OCI-M1 (cell line): Measurements from ENCODE around the gene ZCCHC24.

Source experiments
- DNase-seq: peaks from one replicate; lab custom pipeline; 2025; lab: John Stamatoyannopoulos, UW

ZCCHC24 gene

GRCh38 chr10:79410315-79411094 lies 34.9 kb downstream of the ZCCHC24 start:
- DNase-seq, result no peak

- no peak for DNase-seq
Measured at GRCh38 chr10:79409726-79410085, 35.7 kb downstream of the ZCCHC24 start.

- no peak for DNase-seq
Measured at GRCh38 chr10:79409038-79409725, 36.2 kb downstream of the ZCCHC24 start.

GRCh38 chr10:79407811-79408795 lies 37.3 kb downstream of the ZCCHC24 start:
- no peak for DNase-seq

- no peak for DNase-seq
Measured at GRCh38 chr10:79407423-79407796, 38.0 kb downstream of the ZCCHC24 start.

- no peak for DNase-seq
Measured at GRCh38 chr10:79406683-79407422, 38.6 kb downstream of the ZCCHC24 start.

GRCh38 chr10:79405995-79406515 lies 39.4 kb downstream of the ZCCHC24 start:
- DNase-seq, result no peak

GRCh38 chr10:79405221-79405994 lies 40.0 kb downstream of the ZCCHC24 start:
- peak; percentile 28 for DNase-seq

- no peak for DNase-seq
Measured at GRCh38 chr10:79404690-79405131, 40.7 kb downstream of the ZCCHC24 start.

GRCh38 chr10:79404231-79404609 lies 41.2 kb downstream of the ZCCHC24 start:
- DNase-seq, result peak; percentile 46

GRCh38 chr10:79403441-79404230 lies 41.8 kb downstream of the ZCCHC24 start:
- no peak for DNase-seq

GRCh38 chr10:79402951-79403350 lies 42.5 kb downstream of the ZCCHC24 start:
- no peak for DNase-seq

- no peak for DNase-seq
Measured at GRCh38 chr10:79402625-79402946, 42.8 kb downstream of the ZCCHC24 start.

- DNase-seq, result no peak
Measured at GRCh38 chr10:79401015-79401921, 44.2 kb downstream of the ZCCHC24 start.

- DNase-seq, result peak; percentile 79
Measured at GRCh38 chr10:79400146-79401004, 45.0 kb downstream of the ZCCHC24 start.

GRCh38 chr10:79399223-79399831 lies 46.1 kb downstream of the ZCCHC24 start:
- no peak for DNase-seq

- DNase-seq, result no peak
Measured at GRCh38 chr10:79398642-79399041, 46.8 kb downstream of the ZCCHC24 start.
